ENCODE measurements around the gene SELL.

DNA sequence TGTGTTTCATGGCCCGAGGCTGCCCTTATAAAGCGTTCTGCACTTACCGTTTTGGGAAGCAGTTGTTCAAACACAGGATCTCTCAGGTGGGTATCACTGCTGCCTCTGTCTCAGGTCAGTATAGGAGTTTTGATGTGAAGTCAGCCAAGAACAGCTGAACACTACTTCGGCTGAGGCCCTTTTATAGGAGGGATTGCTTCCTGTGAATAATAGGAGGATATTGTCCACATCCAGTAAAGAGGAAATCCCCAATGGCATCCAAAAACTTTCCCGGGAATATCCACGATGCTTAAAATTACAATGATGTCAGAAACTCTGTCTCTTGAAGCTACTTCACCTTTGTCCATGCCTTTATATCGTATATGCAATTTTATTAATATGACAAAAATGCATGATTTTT, 22.5 kb upstream of the SELL start, which contains the start of gene SELE:
- TF ChIP-seq, protein P1, sequence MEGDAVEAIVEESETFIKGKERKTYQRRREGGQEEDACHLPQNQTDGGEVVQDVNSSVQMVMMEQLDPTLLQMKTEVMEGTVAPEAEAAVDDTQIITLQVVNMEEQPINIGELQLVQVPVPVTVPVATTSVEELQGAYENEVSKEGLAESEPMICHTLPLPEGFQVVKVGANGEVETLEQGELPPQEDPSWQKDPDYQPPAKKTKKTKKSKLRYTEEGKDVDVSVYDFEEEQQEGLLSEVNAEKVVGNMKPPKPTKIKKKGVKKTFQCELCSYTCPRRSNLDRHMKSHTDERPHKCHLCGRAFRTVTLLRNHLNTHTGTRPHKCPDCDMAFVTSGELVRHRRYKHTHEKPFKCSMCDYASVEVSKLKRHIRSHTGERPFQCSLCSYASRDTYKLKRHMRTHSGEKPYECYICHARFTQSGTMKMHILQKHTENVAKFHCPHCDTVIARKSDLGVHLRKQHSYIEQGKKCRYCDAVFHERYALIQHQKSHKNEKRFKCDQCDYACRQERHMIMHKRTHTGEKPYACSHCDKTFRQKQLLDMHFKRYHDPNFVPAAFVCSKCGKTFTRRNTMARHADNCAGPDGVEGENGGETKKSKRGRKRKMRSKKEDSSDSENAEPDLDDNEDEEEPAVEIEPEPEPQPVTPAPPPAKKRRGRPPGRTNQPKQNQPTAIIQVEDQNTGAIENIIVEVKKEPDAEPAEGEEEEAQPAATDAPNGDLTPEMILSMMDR (optimal IDR thresholded peaks at IDR 0.05 in 1 of 3, IDR thresholded peaks at IDR 0.05 in 1 of 3, conservative IDR thresholded peaks at IDR 0.05 in 1 of 3; ENCODE audit: extremely low read depth in 1 of 3, insufficient read depth in 2 of 3, low read length in 3 of 3), result no peak
- no peak for TF ChIP-seq EZH2 (IDR thresholded peaks at IDR 0.05; ENCODE audit: low read length)

Data from keratinocyte (primary cell).